ENCODE measurements around the gene CLSTN3. TPM values are rescaled to one million over a fixed set of nuclear protein-coding genes. Genes with fewer than 3 reads are reported as not detected.
A peak's percentile ranks its signal among the peaks of the same experiment; 100 is the strongest.

CLSTN3 gene
- total and polyA plus RNA-seq, 9 of the 15 experiments (the other 6 are each of a cell fraction or from before 2014, with no cell fraction given), result 0.08 to 23.2 (median 11.0) TPM

GRCh38 chr12:7108796-7109571, 21.2 kb upstream of the CLSTN3 start, which contains the start of gene C1RL (continued):
- peak; percentile 47; the same call in 1 of the 2 replicates for TF ChIP-seq TFAP4 (CRISPR knock-in tag; IDR thresholded peaks at IDR 0.05; ENCODE audit: borderline replicate concordance)
- no peak for TF ChIP-seq MITF (IDR thresholded peaks at IDR 0.05)
- TF ChIP-seq HDGF (IDR thresholded peaks at IDR 0.05), result no peak
- TF ChIP-seq BCLAF1 (IDR thresholded peaks at IDR 0.05; ENCODE audit: borderline replicate concordance in 1 of 2, control insufficient read depth in 1 of 2, low read depth in 2 of 2, low read length in 1 of 2), result no peak
- no peak for TF ChIP-seq FOXK1 (CRISPR knock-in tag; IDR thresholded peaks at IDR 0.05; ENCODE audit: borderline replicate concordance)
- no peak for TF ChIP-seq ZNF175 (CRISPR knock-in tag; IDR thresholded peaks at IDR 0.05; ENCODE audit: low read depth)
- TF ChIP-seq ESRRA (IDR thresholded peaks at IDR 0.05; ENCODE audit: borderline replicate concordance, low read depth), result no peak
- TF ChIP-seq PCBP2 (IDR thresholded peaks at IDR 0.05; ENCODE audit: low read depth, low read length, poor library complexity, severe bottlenecking), result no peak
- TF ChIP-seq ZNF165 (CRISPR knock-in tag; IDR thresholded peaks at IDR 0.05; ENCODE audit: borderline replicate concordance), result no peak
- no peak for TF ChIP-seq ZNF24 (IDR thresholded peaks at IDR 0.05)
- TF ChIP-seq CUX1 (CRISPR knock-in tag; IDR thresholded peaks at IDR 0.05), result no peak
- peak; percentile 34; the same call in 1 of the 2 replicates for TF ChIP-seq SMARCA4 (IDR thresholded peaks at IDR 0.05)
- no peak for TF ChIP-seq FOXO4 (CRISPR knock-in tag; IDR thresholded peaks at IDR 0.05)
- no peak for TF ChIP-seq GABPB2 (CRISPR knock-in tag; conservative IDR thresholded peaks at IDR 0.05)
- no peak for TF ChIP-seq NFATC3 (IDR thresholded peaks at IDR 0.05)

Data from K562 (cell line).